ENCODE data around the gene ADAM12. TPM values are rescaled to one million over a fixed set of nuclear protein-coding genes. Genes with fewer than 3 reads are reported as not detected.

ADAM12 gene
- total and polyA plus RNA-seq, 2 donors (not counting 1 experiment from before 2014, with no cell fraction given): 21.0 to 56.9 TPM

DNA sequence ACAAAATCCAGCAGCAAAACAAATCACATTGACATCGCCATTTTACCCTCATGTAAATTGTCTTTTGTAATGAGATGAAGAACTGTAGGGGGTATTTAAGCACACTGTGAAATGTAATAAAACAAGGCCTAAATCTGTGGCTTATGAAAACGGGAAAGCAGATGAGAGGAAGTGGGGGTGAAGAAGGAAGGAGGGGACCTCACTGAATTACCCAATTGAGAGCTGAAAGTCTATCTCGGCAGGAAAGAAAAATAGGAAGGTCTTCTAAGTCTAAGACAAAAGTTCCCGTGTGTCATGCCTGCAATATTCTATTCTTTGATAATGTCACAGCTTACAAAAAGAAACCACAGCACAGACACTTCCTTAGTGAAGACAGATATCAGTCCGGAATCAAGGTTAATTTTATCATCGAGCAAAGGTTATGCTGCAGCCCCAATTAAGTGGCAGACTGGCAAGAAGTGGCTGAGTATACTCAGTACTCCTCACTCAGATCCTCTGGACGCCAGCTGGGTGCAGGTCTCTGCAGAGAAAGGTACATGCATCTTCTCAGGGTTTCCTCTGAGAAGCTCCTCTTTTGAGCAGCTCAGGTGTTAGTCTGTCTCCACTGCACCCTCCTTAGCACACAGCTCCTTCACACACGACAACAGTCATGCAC lies 252.2 kb downstream of the ADAM12 start:
- DNase-seq (ENCODE audit: low read depth in 2 of 2): no peak

DNA sequence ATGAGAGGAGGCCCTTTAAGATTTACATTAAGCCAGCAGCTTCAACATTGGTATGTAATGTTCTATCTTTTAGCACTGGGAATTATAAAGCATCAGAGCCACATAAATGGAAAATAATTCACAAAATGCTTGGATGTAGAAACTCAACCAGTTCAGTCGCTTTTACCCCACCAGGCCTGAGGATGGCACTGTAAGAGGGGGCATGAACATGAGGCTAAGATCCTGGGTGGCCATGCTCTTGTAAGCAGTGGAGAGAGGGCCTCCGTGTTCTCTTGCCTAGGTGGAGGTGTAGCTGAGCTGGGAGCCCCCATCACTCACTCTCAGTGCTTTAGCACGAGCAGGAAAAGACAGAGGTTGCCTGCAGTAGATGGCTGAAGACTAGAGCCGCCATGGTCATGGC lies 253.1 kb downstream of the ADAM12 start:
- H2AFZ ChIP-seq (ENCODE audit: low read length): no peak overlapping the region
- TF ChIP-seq EZH2 (IDR thresholded peaks at IDR 0.05; ENCODE audit: low read length, missing control alignments): no peak
- TF ChIP-seq, protein P1, sequence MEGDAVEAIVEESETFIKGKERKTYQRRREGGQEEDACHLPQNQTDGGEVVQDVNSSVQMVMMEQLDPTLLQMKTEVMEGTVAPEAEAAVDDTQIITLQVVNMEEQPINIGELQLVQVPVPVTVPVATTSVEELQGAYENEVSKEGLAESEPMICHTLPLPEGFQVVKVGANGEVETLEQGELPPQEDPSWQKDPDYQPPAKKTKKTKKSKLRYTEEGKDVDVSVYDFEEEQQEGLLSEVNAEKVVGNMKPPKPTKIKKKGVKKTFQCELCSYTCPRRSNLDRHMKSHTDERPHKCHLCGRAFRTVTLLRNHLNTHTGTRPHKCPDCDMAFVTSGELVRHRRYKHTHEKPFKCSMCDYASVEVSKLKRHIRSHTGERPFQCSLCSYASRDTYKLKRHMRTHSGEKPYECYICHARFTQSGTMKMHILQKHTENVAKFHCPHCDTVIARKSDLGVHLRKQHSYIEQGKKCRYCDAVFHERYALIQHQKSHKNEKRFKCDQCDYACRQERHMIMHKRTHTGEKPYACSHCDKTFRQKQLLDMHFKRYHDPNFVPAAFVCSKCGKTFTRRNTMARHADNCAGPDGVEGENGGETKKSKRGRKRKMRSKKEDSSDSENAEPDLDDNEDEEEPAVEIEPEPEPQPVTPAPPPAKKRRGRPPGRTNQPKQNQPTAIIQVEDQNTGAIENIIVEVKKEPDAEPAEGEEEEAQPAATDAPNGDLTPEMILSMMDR (conservative IDR thresholded peaks at IDR 0.05 in 1 of 2, IDR thresholded peaks at IDR 0.05 in 1 of 2; ENCODE audit: low read depth in 1 of 2, low read length in 2 of 2): peak; percentile 8 to 18
- no peak overlapping the region for H3K4me2 ChIP-seq (ENCODE audit: extremely low read depth, insufficient read depth, low read length)
- peaks cover 5% of the 10 kb centered on the region for H3K4me1 ChIP-seq (ENCODE audit: control insufficient read depth, extremely low read depth, insufficient read depth, low read length)
- no peak overlapping the region for H3K9ac ChIP-seq (ENCODE audit: insufficient read depth, low read length)
- H3K27me3 ChIP-seq (ENCODE audit: control insufficient read depth, insufficient read depth, low read length): no peaks in the 10 kb centered on the region
- peak in 1 of 2 donors; percentile 23 for DNase-seq (ENCODE audit: low read depth in 2 of 2)
- H3K79me2 ChIP-seq (ENCODE audit: control insufficient read depth, insufficient read depth, low read length): no peaks in the 10 kb centered on the region
- no peaks in the 10 kb centered on the region for H4K20me1 ChIP-seq (ENCODE audit: control insufficient read depth, extremely low read depth, insufficient read depth, low read length)
- no peaks in the 10 kb centered on the region for H3K36me3 ChIP-seq (ENCODE audit: control insufficient read depth, insufficient read depth, low read length)
- no peak overlapping the region for H3K27ac ChIP-seq (ENCODE audit: insufficient read depth, low read length)
- no peak overlapping the region for H3K4me3 ChIP-seq (replicated peaks in 1 of 4; ENCODE audit: control extremely low read depth in 1 of 4, insufficient read depth in 1 of 4, low read depth in 3 of 4, low read length in 4 of 4)
- no peaks in the 10 kb centered on the region for H3K9me3 ChIP-seq (ENCODE audit: control insufficient read depth, insufficient read depth, low read depth, low read length)

More for the DNA sequence above, 252.2 kb downstream of the ADAM12 start:
- no peaks in the 10 kb centered on the region for H3K27me3 ChIP-seq (ENCODE audit: control insufficient read depth, insufficient read depth, low read length)
- H3K4me1 ChIP-seq (ENCODE audit: control insufficient read depth, extremely low read depth, insufficient read depth, low read length): peaks cover 5% of the 10 kb centered on the region
- no peak overlapping the region for H3K9ac ChIP-seq (ENCODE audit: insufficient read depth, low read length)
- no peaks in the 10 kb centered on the region for H3K79me2 ChIP-seq (ENCODE audit: control insufficient read depth, insufficient read depth, low read length)
- H3K4me2 ChIP-seq (ENCODE audit: extremely low read depth, insufficient read depth, low read length): no peak overlapping the region
- no peaks in the 10 kb centered on the region for H3K36me3 ChIP-seq (ENCODE audit: control insufficient read depth, insufficient read depth, low read length)
- TF ChIP-seq, protein P1 (conservative IDR thresholded peaks at IDR 0.05 in 1 of 2, IDR thresholded peaks at IDR 0.05 in 1 of 2; ENCODE audit: low read depth in 1 of 2, low read length in 2 of 2): no peak
- TF ChIP-seq EZH2 (IDR thresholded peaks at IDR 0.05; ENCODE audit: low read length, missing control alignments): no peak
- H3K4me3 ChIP-seq (replicated peaks in 1 of 4; ENCODE audit: control extremely low read depth in 1 of 4, insufficient read depth in 1 of 4, low read depth in 3 of 4, low read length in 4 of 4): no peak overlapping the region
- no peaks in the 10 kb centered on the region for H3K9me3 ChIP-seq (ENCODE audit: control insufficient read depth, insufficient read depth, low read depth, low read length)
- no peak overlapping the region for H2AFZ ChIP-seq (ENCODE audit: low read length)
- H3K27ac ChIP-seq (ENCODE audit: insufficient read depth, low read length): no peak overlapping the region
- no peaks in the 10 kb centered on the region for H4K20me1 ChIP-seq (ENCODE audit: control insufficient read depth, extremely low read depth, insufficient read depth, low read length)

DNA sequence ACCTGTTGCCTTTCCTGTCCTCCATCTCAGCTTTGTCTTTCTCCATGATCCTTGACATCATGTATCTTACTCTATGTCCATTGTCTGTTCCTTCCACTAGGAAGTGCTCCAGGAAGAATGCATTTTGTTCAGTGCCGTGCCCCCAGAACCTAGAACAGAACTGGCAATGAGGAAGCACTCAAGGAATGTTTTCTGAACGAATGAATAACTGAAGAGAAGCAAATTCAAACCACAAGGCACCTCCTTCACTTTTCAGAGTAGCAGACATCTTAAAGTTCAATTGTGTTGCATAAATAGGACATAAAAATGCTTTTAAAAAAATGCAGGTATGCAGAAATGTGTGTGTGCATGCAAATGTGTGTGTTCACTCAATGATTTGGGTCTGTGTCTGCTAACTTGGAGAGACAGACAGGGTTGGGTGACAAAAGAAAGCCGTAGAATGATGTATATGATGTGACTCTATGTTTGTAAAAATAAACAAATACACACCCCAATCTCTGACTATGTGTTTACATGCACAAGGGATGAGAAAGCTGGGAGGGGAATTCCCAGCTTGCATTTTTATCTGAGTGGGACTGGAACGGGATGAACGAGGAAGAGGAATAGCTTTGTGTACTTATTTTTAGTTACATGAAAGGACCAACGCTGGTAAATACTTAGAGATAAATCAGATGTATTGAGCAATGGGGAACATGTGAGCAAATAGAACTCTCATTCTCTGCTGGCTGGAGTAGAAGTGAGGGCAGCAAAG lies 254.2 kb downstream of the ADAM12 start:
- H2AFZ ChIP-seq (ENCODE audit: low read length): no peak overlapping the region
- H3K36me3 ChIP-seq (ENCODE audit: control insufficient read depth, insufficient read depth, low read length): no peaks in the 10 kb centered on the region
- DNase-seq (ENCODE audit: low read depth in 2 of 2): peak; percentile 50 to 80
- no peaks in the 10 kb centered on the region for H3K27me3 ChIP-seq (ENCODE audit: control insufficient read depth, insufficient read depth, low read length)
- no peaks in the 10 kb centered on the region for H4K20me1 ChIP-seq (ENCODE audit: control insufficient read depth, extremely low read depth, insufficient read depth, low read length)
- H3K9ac ChIP-seq (ENCODE audit: insufficient read depth, low read length): no peak overlapping the region
- no peak for TF ChIP-seq EZH2 (IDR thresholded peaks at IDR 0.05; ENCODE audit: low read length, missing control alignments)
- TF ChIP-seq, protein P1 (conservative IDR thresholded peaks at IDR 0.05 in 1 of 2, IDR thresholded peaks at IDR 0.05 in 1 of 2; ENCODE audit: low read depth in 1 of 2, low read length in 2 of 2): no peak
- no peaks in the 10 kb centered on the region for H3K79me2 ChIP-seq (ENCODE audit: control insufficient read depth, insufficient read depth, low read length)
- H3K4me2 ChIP-seq (ENCODE audit: extremely low read depth, insufficient read depth, low read length): no peak overlapping the region
- H3K4me1 ChIP-seq (ENCODE audit: control insufficient read depth, extremely low read depth, insufficient read depth, low read length): peaks cover 5% of the 10 kb centered on the region
- H3K9me3 ChIP-seq (ENCODE audit: control insufficient read depth, insufficient read depth, low read depth, low read length): no peaks in the 10 kb centered on the region
- no peak overlapping the region for H3K27ac ChIP-seq (ENCODE audit: insufficient read depth, low read length)
- no peak overlapping the region for H3K4me3 ChIP-seq (replicated peaks in 1 of 4; ENCODE audit: control extremely low read depth in 1 of 4, insufficient read depth in 1 of 4, low read depth in 3 of 4, low read length in 4 of 4)

All from fibroblast of lung (primary cell).